ENCODE measurements around the gene DIAPH2.

DNA sequence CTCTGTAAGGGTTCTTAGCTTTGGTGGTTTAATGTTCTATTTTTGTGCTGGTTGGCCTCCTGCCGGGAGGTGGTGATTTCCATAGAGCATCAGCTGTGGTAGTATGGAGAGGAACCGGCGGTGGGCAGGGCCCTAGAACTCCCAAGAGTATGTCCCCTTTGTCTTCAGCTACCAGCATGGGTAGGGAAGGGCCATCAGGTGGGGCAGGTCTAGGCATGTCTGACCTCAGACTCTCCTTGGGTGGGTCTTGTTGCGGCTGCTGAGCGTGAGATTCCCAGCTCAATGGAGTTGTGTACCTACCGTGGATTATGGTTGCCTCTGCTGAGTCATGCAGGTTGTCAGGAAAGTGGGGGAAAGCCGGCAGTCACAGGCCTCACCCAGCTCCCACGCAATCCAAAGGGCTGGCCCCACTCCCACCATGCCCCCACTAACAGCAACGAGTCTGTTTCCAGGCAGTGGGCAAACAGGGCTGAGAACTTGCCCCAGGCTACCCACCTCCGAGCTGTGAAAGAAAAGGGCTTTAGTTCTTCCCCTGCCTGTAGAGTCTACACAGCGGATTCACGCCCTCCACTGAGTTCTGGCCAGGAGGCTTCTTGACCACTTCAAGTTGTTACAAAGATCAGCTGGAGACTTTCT is 434.9 kb downstream of the DIAPH2 start:
- TF ChIP-seq POLR2A (IDR thresholded peaks at IDR 0.05), result no peak
- TF ChIP-seq, protein P1, sequence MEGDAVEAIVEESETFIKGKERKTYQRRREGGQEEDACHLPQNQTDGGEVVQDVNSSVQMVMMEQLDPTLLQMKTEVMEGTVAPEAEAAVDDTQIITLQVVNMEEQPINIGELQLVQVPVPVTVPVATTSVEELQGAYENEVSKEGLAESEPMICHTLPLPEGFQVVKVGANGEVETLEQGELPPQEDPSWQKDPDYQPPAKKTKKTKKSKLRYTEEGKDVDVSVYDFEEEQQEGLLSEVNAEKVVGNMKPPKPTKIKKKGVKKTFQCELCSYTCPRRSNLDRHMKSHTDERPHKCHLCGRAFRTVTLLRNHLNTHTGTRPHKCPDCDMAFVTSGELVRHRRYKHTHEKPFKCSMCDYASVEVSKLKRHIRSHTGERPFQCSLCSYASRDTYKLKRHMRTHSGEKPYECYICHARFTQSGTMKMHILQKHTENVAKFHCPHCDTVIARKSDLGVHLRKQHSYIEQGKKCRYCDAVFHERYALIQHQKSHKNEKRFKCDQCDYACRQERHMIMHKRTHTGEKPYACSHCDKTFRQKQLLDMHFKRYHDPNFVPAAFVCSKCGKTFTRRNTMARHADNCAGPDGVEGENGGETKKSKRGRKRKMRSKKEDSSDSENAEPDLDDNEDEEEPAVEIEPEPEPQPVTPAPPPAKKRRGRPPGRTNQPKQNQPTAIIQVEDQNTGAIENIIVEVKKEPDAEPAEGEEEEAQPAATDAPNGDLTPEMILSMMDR (IDR thresholded peaks at IDR 0.05), result no peak

All from body of pancreas (tissue), 4 donors.